ENCODE measurements around the gene MOB4. TPM values are rescaled to one million over a fixed set of nuclear protein-coding genes. Genes with fewer than 3 reads are reported as not detected.

MOB4 gene
- total RNA-seq, 2 experiments from 2014 or later, result 10.7 to 14.1 TPM

- H3K36me3 Mint-ChIP-seq (ENCODE audit: low read depth), result no peaks in the 10 kb centered on the region
Observed at GRCh38 chr2:197599285-197599965, 83.6 kb downstream of the MOB4 start.

GRCh38 chr2:197600306-197600705 lies 84.4 kb downstream of the MOB4 start:
- peaks cover 4% of the 10 kb centered on the region for H3K27me3 Mint-ChIP-seq (ENCODE audit: low read depth)
- H3K4me1 Mint-ChIP-seq (ENCODE audit: low read depth), result peaks cover 5% of the 10 kb centered on the region
- intact Hi-C loops (cut with micrococcal nuclease), result no loop called here
- CTCF ChIA-PET, result no interaction called here
- no peaks in the 10 kb centered on the region for H3K36me3 Mint-ChIP-seq (ENCODE audit: low read depth)
- no peaks in the 10 kb centered on the region for H3K9me3 Mint-ChIP-seq
- H3K4me3 Mint-ChIP-seq, result no peak overlapping the region
- no peak overlapping the region for H3K27ac Mint-ChIP-seq
- DNase-seq, result no peak

More at GRCh38 chr2:197599285-197599965, 83.6 kb downstream of the MOB4 start:
- CTCF ChIA-PET, result interaction anchor here (0.7 kb wide), 1 partner anchor 487 kb away, joined by 3 read pairs; no protein-coding TSS in a partner anchor
- Mint-ChIP-seq H3K27ac (no peak overlapping the region), H3K27me3 (ENCODE audit: low read depth) (peaks cover 4% of the 10 kb centered on the region), H3K9me3 (no peaks in the 10 kb centered on the region), H3K4me1 (ENCODE audit: low read depth) (peaks cover 5% of the 10 kb centered on the region), H3K4me3 (peak overlapping the region; percentile 22)
- intact Hi-C loops (cut with micrococcal nuclease), result loop anchor here (2.0 kb wide), 1 partner anchor 101 kb away; the partner anchor contains the start of gene HSPD1
- DNase-seq, result peak; percentile 34

- Mint-ChIP-seq H3K9me3 (no peaks in the 10 kb centered on the region), H3K4me3 (no peak overlapping the region), H3K27ac (no peak overlapping the region), H3K4me1 (ENCODE audit: low read depth) (peaks cover 14% of the 10 kb centered on the region), H3K27me3 (ENCODE audit: low read depth) (peaks cover 4% of the 10 kb centered on the region), H3K36me3 (ENCODE audit: low read depth) (no peaks in the 10 kb centered on the region)
- CTCF ChIA-PET, result no interaction called here
- no peak for DNase-seq
- intact Hi-C loops (cut with micrococcal nuclease), result no loop called here
Observed at GRCh38 chr2:197601726-197602125, 85.9 kb downstream of the MOB4 start.

Other genes with a start within 250 kb of the MOB4 start
- gene ANKRD44, start 205.3 kb upstream of the MOB4 start, total RNA-seq, result 100 to 1,000 TPM in 1 of 2 experiments, 10 to 100 TPM in 1; 87.8 to 101 TPM
- gene SF3B1, start 81.0 kb upstream of the MOB4 start, total RNA-seq, result 100 to 1,000 TPM; 235 to 248 TPM
- 10 to 100 TPM; 17.5 to 17.8 TPM for gene COQ10B, start 62.5 kb upstream of the MOB4 start, total RNA-seq
- 1,000 to 10,000 TPM; 1,191 to 1,210 TPM for gene HSPD1, start 16.2 kb upstream of the MOB4 start, total RNA-seq
- gene HSPE1, start 15.7 kb upstream of the MOB4 start, total RNA-seq, result 100 to 1,000 TPM; 294 to 310 TPM
- gene RFTN2, start 159.5 kb downstream of the MOB4 start, total RNA-seq, result not detected
- gene MARS2, start 189.3 kb downstream of the MOB4 start, total RNA-seq, result 1 to 10 TPM; 7.5 to 8.8 TPM